ENCODE measurements around the gene GHR.

DNA sequence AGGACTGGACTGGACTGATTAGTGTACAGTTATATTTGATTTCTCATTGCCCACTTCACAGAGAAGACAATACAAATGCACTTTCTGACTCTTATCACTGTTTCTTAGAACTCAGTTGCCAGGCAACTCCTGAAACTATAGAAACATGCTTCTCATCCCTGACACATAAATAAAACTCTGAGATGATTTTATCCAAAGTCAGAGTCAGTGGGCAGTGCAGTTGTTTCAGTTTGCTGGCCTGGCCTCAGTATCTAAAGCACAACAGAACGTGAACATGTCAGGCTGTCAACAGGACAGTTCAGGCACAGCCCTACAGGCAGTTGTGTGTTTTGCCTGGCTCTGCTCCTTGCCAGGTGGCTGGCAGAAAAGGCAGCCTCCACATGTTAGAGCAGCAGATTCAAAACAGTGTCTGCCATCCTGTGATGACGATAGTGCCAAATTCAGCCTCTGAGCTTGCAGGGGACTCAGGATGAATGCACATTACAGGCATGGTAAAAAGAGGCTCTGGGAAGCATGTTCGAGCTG is 268.2 kb downstream of the GHR start:
- TF ChIP-seq, protein P1, sequence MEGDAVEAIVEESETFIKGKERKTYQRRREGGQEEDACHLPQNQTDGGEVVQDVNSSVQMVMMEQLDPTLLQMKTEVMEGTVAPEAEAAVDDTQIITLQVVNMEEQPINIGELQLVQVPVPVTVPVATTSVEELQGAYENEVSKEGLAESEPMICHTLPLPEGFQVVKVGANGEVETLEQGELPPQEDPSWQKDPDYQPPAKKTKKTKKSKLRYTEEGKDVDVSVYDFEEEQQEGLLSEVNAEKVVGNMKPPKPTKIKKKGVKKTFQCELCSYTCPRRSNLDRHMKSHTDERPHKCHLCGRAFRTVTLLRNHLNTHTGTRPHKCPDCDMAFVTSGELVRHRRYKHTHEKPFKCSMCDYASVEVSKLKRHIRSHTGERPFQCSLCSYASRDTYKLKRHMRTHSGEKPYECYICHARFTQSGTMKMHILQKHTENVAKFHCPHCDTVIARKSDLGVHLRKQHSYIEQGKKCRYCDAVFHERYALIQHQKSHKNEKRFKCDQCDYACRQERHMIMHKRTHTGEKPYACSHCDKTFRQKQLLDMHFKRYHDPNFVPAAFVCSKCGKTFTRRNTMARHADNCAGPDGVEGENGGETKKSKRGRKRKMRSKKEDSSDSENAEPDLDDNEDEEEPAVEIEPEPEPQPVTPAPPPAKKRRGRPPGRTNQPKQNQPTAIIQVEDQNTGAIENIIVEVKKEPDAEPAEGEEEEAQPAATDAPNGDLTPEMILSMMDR (IDR thresholded peaks at IDR 0.05; ENCODE audit: poor library complexity, severe bottlenecking): no peak
- no peak for TF ChIP-seq EP300 (conservative IDR thresholded peaks at IDR 0.05; ENCODE audit: poor library complexity, severe bottlenecking)

All from neural cell (in vitro differentiated cells).